Smooth muscle cell (in vitro differentiated cells): Measurements from ENCODE around the gene COL25A1. TPM values are rescaled to one million over a fixed set of nuclear protein-coding genes. Genes with fewer than 3 reads are reported as not detected.

Experiments
- DNase-seq: peaks from one replicate; lab custom pipeline; 2025; ENCODE audit not compliant: unreplicated experiment; lab: John Stamatoyannopoulos, UW
- H2AFZ ChIP-seq: fragments of 200-600 bp; sonication (generic); 2 replicates; pipeline ENCODE4 v1.6.0; 2016; ENCODE audit warnings: antibody characterized with exemption, low read depth, mild to moderate bottlenecking
- H3F3A ChIP-seq: fragments of 200-600 bp; sonication (generic); 2 replicates; pipeline ENCODE4 v1.6.0; 2017; ENCODE audit warnings: antibody characterized with exemption, low read depth
- H3K27ac ChIP-seq: fragments of 200-600 bp; sonication (generic); 2 replicates; pipeline ENCODE4 v1.5.1; 2016; ENCODE audit warnings: low read depth, mild to moderate bottlenecking
- H3K27me3 ChIP-seq: fragments of 200-600 bp; sonication (generic); 2 replicates; pipeline ENCODE4 v1.6.1; 2016; ENCODE audit warnings: low read depth, mild to moderate bottlenecking
- H3K36me3 ChIP-seq: fragments of 200-600 bp; sonication (generic); 2 replicates; pipeline ENCODE4 v1.5.1; 2016; ENCODE audit warnings: low read depth
- H3K4me1 ChIP-seq: fragments of 200-600 bp; sonication (generic); 2 replicates; pipeline ENCODE4 v1.5.1; 2016; ENCODE audit warnings: low read depth
- H3K4me2 ChIP-seq: fragments of 200-600 bp; sonication (generic); 2 replicates; pipeline ENCODE4 v1.6.0; 2016; ENCODE audit warnings: mild to moderate bottlenecking
- H3K4me3 ChIP-seq: fragments of 200-600 bp; sonication (generic); 2 replicates; pipeline ENCODE4 v1.5.1; 2016; ENCODE audit warnings: mild to moderate bottlenecking
- H3K79me2 ChIP-seq: fragments of 200-600 bp; sonication (generic); 2 replicates; pipeline ENCODE4 v1.6.0; 2016; ENCODE audit warnings: low read depth, mild to moderate bottlenecking
- H3K9ac ChIP-seq: fragments of 200-600 bp; sonication (generic); 2 replicates; pipeline ENCODE4 v1.6.0; 2016; ENCODE audit warnings: low read depth
- H3K9me3 ChIP-seq: fragments of 200-600 bp; sonication (generic); replicated peaks from 2 replicates; pipeline ENCODE4 v1.5.1; 2016; ENCODE audit warnings: low read depth
- H4K20me1 ChIP-seq: fragments of 200-600 bp; sonication (generic); 2 replicates; pipeline ENCODE4 v1.6.0; 2016; ENCODE audit warnings: low read depth
- CTCF ChIP-seq: fragments of 200-600 bp; sonication (generic); IDR thresholded peaks from 2 replicates; pipeline ENCODE4 v1.5.1; 2017; ENCODE audit warnings: borderline replicate concordance, mild to moderate bottlenecking, antibody characterized with exemption; ENCODE audit not compliant: insufficient read depth, poor library complexity, severe bottlenecking
- WGBS: methylation state at CpG from one replicate; pipeline ENCODE4 v1.1.7; 2016; ENCODE audit warnings: low lambda C conversion rate; 5-methylcytosine and 5-hydroxymethylcytosine counted together
- polyA plus RNA-seq: library from polyadenylated mRNA; unstranded; fragments of >200 nt; fragmentation: Nextera tagmentation; extraction: Ambion mirVana; gene quantifications from 2 replicates; pipeline ENCODE4 v1.2.1, GENCODE V29; 2016
- total RNA-seq: library from RNA; depleted of rRNA; stranded (reverse); fragments of >200 nt; gene quantifications from 2 replicates; pipeline ENCODE4 v1.2.3, GENCODE V29; 2014

Gene COL25A1
- total and polyA plus RNA-seq, 2 experiments from 2014 or later: 2.9 to 4.7 TPM

GRCh38 chr4:108861334-108861733 is 441.1 kb downstream of the COL25A1 start:
- 48% methylated on average over 2 of the region's 2 CpGs for WGBS
- Histone ChIP-seq H3K9me3 (no peaks in the 10 kb centered on the region), H3K27ac (no peak overlapping the region), H3K36me3 (no peaks in the 10 kb centered on the region), H2AFZ (no peak overlapping the region), H4K20me1 (no peaks in the 10 kb centered on the region), H3K9ac (no peak overlapping the region), H3F3A (no peaks in the 10 kb centered on the region), H3K4me3 (no peak overlapping the region), H3K4me1 (no peaks in the 10 kb centered on the region), H3K79me2 (no peaks in the 10 kb centered on the region), H3K27me3 (no peaks in the 10 kb centered on the region), H3K4me2 (no peak overlapping the region)
- no peak for DNase-seq
- no peak for TF ChIP-seq CTCF

GRCh38 chr4:108854786-108855185 is 447.7 kb downstream of the COL25A1 start:
- Histone ChIP-seq H3K27me3 (no peaks in the 10 kb centered on the region), H3F3A (peaks cover 4% of the 10 kb centered on the region), H2AFZ (no peak overlapping the region), H3K9me3 (no peaks in the 10 kb centered on the region), H3K4me3 (no peak overlapping the region), H3K79me2 (no peaks in the 10 kb centered on the region), H3K4me2 (no peak overlapping the region), H4K20me1 (no peaks in the 10 kb centered on the region), H3K36me3 (no peaks in the 10 kb centered on the region), H3K4me1 (no peaks in the 10 kb centered on the region), H3K9ac (no peak overlapping the region), H3K27ac (no peak overlapping the region)
- TF ChIP-seq CTCF: no peak
- 84% methylated on average over 1 of the region's 1 CpG for WGBS
- no peak for DNase-seq

GRCh38 chr4:108852691-108853090 is 449.8 kb downstream of the COL25A1 start:
- H3K4me1 ChIP-seq: no peaks in the 10 kb centered on the region
- no peak for DNase-seq
- no peak overlapping the region for H3K9ac ChIP-seq
- H4K20me1 ChIP-seq: no peaks in the 10 kb centered on the region
- H3K79me2 ChIP-seq: no peaks in the 10 kb centered on the region
- no peaks in the 10 kb centered on the region for H3K9me3 ChIP-seq
- H3K4me2 ChIP-seq: no peak overlapping the region
- H3F3A ChIP-seq: peaks cover 4% of the 10 kb centered on the region
- H3K27ac ChIP-seq: no peak overlapping the region
- TF ChIP-seq CTCF: no peak
- WGBS: 75% methylated on average over 1 of the region's 1 CpG
- no peaks in the 10 kb centered on the region for H3K36me3 ChIP-seq
- H3K27me3 ChIP-seq: no peaks in the 10 kb centered on the region
- H2AFZ ChIP-seq: no peak overlapping the region
- no peak overlapping the region for H3K4me3 ChIP-seq

- Histone ChIP-seq H3K4me2 (no peak overlapping the region), H3F3A (peaks cover 4% of the 10 kb centered on the region)
These were observed 451.1 kb downstream of the COL25A1 start for GRCh38 chr4:108851366-108851765.

More at GRCh38 chr4:108851366-108851765, 451.1 kb downstream of the COL25A1 start:
- Histone ChIP-seq H3K27ac (no peak overlapping the region), H3K4me3 (no peak overlapping the region), H3K9me3 (no peaks in the 10 kb centered on the region), H3K79me2 (no peaks in the 10 kb centered on the region), H3K4me1 (no peaks in the 10 kb centered on the region), H3K9ac (no peak overlapping the region), H3K36me3 (no peaks in the 10 kb centered on the region), H3K27me3 (no peaks in the 10 kb centered on the region), H2AFZ (no peak overlapping the region), H4K20me1 (no peaks in the 10 kb centered on the region)
- WGBS: 91% methylated on average over 2 of the region's 2 CpGs
- no peak for TF ChIP-seq CTCF
- DNase-seq: no peak
